Calu3 (cell line): ENCODE results near the gene PVRIG. TPM values are rescaled to one million over a fixed set of nuclear protein-coding genes. Genes with fewer than 3 reads are reported as not detected.

Experiments
- total RNA-seq: library from RNA; stranded (reverse); gene quantifications from 2 replicates; pipeline ENCODE4 v1.2.3, GENCODE V29; 2022

The PVRIG gene
- total RNA-seq, 1 experiment from 2014 or later = not detected

Other genes starting within 250 kb of the PVRIG start
- 15.4 and 25.6 TPM in 2 replicates for gene AZGP1, start 243.9 kb upstream of the PVRIG start, total RNA-seq
- 56.6 and 60.0 TPM in 2 replicates for gene ZKSCAN1, start 204.4 kb upstream of the PVRIG start, total RNA-seq
- gene ZSCAN21, start 170.2 kb upstream of the PVRIG start, total RNA-seq = 5.5 and 5.7 TPM in 2 replicates
- gene ZNF3, start 138.2 kb upstream of the PVRIG start, total RNA-seq = 26.7 TPM in 2 replicates
- 97.1 and 110 TPM in 2 replicates for gene COPS6, start 131.0 kb upstream of the PVRIG start, total RNA-seq
- 122 and 125 TPM in 2 replicates for gene MCM7, start 118.6 kb upstream of the PVRIG start, total RNA-seq
- 12.1 and 13.9 TPM in 2 replicates for gene AP4M1, start 118.3 kb upstream of the PVRIG start, total RNA-seq
- gene TAF6, start 100.6 kb upstream of the PVRIG start, total RNA-seq = 50.5 and 50.8 TPM in 2 replicates
- 5.6 and 5.9 TPM in 2 replicates for gene CNPY4, start 100.3 kb upstream of the PVRIG start, total RNA-seq
- 1.2 TPM in 2 replicates for gene MBLAC1, start 93.0 kb upstream of the PVRIG start, total RNA-seq
- gene LAMTOR4, start 71.0 kb upstream of the PVRIG start, total RNA-seq = 43.6 and 56.6 TPM in 2 replicates
- 17.4 and 17.5 TPM in 2 replicates for gene TRAPPC14, start 61.2 kb upstream of the PVRIG start, total RNA-seq
- 0.14 TPM in 1 of 2 replicates, not detected in the other for gene GAL3ST4, start 51.3 kb upstream of the PVRIG start, total RNA-seq
- gene GPC2, start 42.6 kb upstream of the PVRIG start, total RNA-seq = 3.2 and 3.6 TPM in 2 replicates
- gene STAG3, start 42.0 kb upstream of the PVRIG start, total RNA-seq = 0.66 and 1.2 TPM in 2 replicates
- not detected in 2 replicates for gene SPDYE3, start 87.8 kb downstream of the PVRIG start, total RNA-seq
- gene PILRB, start 138.2 kb downstream of the PVRIG start, total RNA-seq = 40.0 and 40.4 TPM in 2 replicates
- 3.1 and 3.3 TPM in 2 replicates for gene PILRA, start 153.5 kb downstream of the PVRIG start, total RNA-seq
- gene ZCWPW1, start 208.8 kb downstream of the PVRIG start, total RNA-seq = 4.1 and 4.3 TPM in 2 replicates
- gene MEPCE, start 209.9 kb downstream of the PVRIG start, total RNA-seq = 26.1 and 30.6 TPM in 2 replicates
- 23.5 and 29.1 TPM in 2 replicates for gene PPP1R35, start 216.5 kb downstream of the PVRIG start, total RNA-seq
- 4.5 and 9.1 TPM in 2 replicates for gene SPACDR, start 244.3 kb downstream of the PVRIG start, total RNA-seq